Hematopoietic multipotent progenitor cell treated with erythropoietin and hydrocortisone succinate and interleukin-3 and kit ligand, for 15 days (in vitro differentiated cells): Measurements from ENCODE around the gene IKZF4.
"Not testable (repeated sequence)": the region's sequence is repeated elsewhere in the genome, so short reads cannot be mapped to it uniquely, and the experiment has no call there.

ENCODE experiments used
- DNase-seq: peaks from one replicate; pipeline ENCODE4 v3.0.0-alpha.2; 2015; ENCODE audit warnings: low spot score

Gene IKZF4

GRCh38 chr12:56040151-56040550 lies 19.3 kb downstream of the IKZF4 start:
- no peak for DNase-seq

GRCh38 chr12:56040963-56041551 lies 20.2 kb downstream of the IKZF4 start:
- DNase-seq = no peak

GRCh38 chr12:56041552-56042429 lies 20.9 kb downstream of the IKZF4 start, which contains the start of gene RPS26:
RPS26 (plus strand) TSS chr12:56041918; CDS start chr12:56042167, 249 bp downstream.
- peak; percentile 90 for DNase-seq

GRCh38 chr12:56042430-56042813 lies 21.6 kb downstream of the IKZF4 start:
- not testable (repeated sequence) for DNase-seq

- DNase-seq = no peak
Measured at GRCh38 chr12:56042843-56043242, 22.0 kb downstream of the IKZF4 start.

- no peak for DNase-seq
Measured at GRCh38 chr12:56046027-56046780, 25.4 kb downstream of the IKZF4 start.

GRCh38 chr12:56053407-56053893 lies 32.6 kb downstream of the IKZF4 start:
- DNase-seq = no peak

- DNase-seq = not testable (repeated sequence)
Measured at GRCh38 chr12:56059964-56060363, 39.1 kb downstream of the IKZF4 start.

- no peak for DNase-seq
Measured at GRCh38 chr12:56061982-56062381, 41.1 kb downstream of the IKZF4 start.

- no peak for DNase-seq
Measured at GRCh38 chr12:56062996-56063395, 42.2 kb downstream of the IKZF4 start.

- no peak for DNase-seq
Measured at GRCh38 chr12:56071648-56072047, 50.8 kb downstream of the IKZF4 start.

GRCh38 chr12:56074396-56074795 lies 53.6 kb downstream of the IKZF4 start:
- no peak for DNase-seq

- DNase-seq = not testable (repeated sequence)
Measured at GRCh38 chr12:56077966-56078365, 57.1 kb downstream of the IKZF4 start.

GRCh38 chr12:56078427-56078826 lies 57.6 kb downstream of the IKZF4 start:
- DNase-seq = no peak

GRCh38 chr12:56078931-56079722 lies 58.3 kb downstream of the IKZF4 start:
- peak; percentile 48 for DNase-seq

- DNase-seq = peak; percentile 36
Measured at GRCh38 chr12:56079723-56080555, 59.1 kb downstream of the IKZF4 start, which contains the start of gene ERBB3. ERBB3 (plus strand) TSS chr12:56080165; CDS start chr12:56080301, 136 bp downstream.

- DNase-seq = no peak
Measured at GRCh38 chr12:56080556-56081138, 59.8 kb downstream of the IKZF4 start.

- DNase-seq = no peak
Measured at GRCh38 chr12:56081393-56082347, 60.8 kb downstream of the IKZF4 start.

- no peak for DNase-seq
Measured at GRCh38 chr12:56082382-56082781, 61.5 kb downstream of the IKZF4 start.
